HG03196 (cell line): Measurements from ENCODE around the gene CACNA2D3.

ENCODE experiments used
- ATAC-seq: cut with Tn5 transposase; IDR thresholded peaks from one replicate; pipeline ENCODE4 v1.9.1; 2021; ENCODE audit not compliant: unreplicated experiment

Gene CACNA2D3

DNA sequence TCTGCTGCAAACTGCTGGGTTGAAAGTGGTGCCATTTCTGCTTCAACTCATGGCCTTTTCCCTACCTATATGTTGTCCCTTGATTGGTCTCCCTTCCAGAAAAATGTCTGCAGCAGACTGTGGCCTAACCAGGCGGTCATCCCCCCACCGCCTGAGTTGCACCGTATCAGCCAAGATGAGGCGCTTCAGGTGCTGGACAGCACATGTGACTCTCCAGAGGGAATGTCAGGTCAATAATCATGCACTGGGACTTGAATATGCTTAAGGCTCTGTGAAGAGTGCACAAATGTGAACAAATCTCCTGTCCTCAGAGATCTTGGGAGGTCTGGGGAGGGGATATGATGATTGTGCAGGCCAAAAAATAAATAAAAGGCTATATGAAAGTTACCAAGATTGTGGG is 773.3 kb downstream of the CACNA2D3 start:
- ATAC-seq = no peak

DNA sequence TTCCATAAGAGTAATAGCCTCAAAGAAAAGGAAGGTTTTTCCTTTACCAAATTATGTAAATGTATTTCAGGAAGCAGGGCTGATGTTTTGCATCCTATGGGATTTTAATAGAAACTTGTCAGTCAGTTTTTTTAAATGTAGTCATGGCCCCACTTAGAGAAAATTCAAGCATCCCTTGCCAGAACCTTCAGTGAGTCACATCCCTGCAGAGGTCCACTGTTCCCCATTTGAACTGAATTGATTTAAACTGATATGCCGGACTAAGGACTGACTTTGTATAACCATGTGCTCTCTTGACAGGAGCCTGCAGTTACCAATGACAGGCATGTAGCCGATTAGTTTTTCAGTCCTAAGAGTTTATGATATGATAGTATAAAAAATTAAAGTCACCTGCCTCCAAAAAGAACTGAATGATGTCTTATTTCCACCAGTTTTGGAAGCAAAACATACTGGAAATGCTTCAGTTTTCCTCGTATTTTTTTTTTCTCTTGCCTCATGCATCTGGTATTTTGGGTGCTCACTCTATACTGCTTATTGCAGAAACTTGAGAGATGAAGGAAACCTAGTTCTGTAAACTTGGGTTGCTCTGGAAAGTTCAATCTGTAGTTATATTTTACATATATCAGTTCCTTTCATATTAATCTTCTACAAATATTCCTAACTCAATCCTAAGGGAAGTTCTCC is 774.8 kb downstream of the CACNA2D3 start:
- ATAC-seq = no peak

DNA sequence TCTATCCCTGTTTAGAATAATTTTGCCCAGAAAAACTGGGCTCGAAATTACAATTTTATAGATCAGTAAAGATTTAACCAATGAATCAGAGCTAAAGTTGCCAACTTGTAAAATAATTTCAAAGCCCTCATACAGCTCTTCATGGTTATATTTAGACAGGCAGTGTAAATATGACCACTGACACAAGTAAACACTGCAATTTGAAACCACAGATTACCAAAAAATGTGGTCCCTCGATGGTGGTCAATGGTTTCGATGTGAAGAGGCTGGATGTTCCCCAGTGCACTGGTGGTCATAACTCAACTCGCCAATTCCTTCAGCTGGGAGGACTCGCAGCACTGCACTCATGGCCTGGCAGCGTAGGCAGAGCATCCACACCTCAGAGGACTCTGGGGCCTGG is 776.9 kb downstream of the CACNA2D3 start:
- no peak for ATAC-seq

DNA sequence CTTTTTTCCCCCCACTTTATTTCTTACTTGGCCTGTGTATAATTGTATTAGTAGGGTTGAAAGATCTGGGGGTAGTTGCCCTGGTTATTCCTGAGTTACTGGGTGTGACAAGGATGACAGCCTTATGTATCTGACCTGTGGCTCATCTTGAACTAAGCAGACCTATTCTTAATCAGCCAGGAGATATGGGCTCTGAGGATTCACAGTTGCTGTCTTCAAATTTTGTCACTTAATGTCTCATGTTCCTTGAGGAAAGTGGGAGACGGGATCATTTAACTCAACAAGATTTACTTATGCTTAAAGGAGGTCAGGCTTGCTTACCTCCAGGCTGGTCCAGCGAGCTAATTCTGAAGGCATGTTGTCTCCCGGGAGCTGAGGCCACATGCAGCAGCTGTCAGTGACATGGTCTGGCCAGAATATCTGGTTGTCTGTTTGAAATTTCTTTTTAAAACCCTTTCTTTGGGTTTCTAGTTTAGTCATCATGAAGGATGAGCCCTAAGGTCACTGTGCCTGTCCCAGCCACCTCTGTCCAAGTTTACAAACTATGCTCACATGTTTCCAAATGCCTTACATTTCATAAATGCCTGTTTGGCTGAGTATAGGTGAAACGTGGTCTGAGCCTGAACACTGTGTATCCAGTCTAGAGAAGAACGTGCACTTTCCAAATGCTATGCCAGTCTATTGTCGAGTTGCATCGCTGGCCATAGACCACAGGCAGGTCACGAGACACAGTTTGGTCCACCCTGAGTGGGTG is 778.7 kb downstream of the CACNA2D3 start:
- ATAC-seq = no peak

DNA sequence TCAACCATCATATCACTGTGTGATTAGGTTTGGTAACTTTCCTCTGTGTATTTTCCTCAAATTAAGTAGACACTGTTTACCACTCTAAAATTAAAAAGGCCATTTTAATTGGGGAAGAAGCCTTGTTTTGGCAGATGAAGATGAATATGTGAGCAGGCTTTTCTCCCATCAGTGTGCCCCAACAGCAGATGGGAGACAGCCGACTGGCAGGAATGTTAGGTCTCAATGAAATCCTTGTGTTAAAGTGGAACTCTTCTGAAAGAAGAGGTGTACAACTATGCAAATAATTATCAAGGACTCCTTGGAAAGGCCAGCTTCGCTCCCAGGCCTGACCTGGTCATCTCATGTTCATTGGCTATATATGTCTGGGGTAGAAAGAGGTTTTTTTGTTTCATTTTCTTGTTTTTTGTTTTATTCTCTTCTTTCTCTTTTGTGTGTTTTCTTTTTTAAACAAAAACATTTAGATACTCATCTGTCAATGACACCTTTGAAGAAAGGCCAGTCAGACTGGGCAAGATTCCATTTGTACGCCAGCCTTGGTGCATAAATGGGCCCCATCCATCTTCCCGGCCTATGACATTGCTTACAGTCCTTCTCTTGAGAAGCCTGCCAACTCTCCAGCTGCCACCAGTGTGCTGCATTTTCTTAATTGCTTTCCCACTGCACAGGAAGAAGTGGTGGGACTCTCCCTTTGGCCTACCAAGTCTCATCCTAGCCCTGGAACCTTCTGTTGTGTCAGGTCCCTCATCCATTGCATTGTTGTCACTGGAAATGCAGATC is 779.7 kb downstream of the CACNA2D3 start:
- ATAC-seq = no peak

DNA sequence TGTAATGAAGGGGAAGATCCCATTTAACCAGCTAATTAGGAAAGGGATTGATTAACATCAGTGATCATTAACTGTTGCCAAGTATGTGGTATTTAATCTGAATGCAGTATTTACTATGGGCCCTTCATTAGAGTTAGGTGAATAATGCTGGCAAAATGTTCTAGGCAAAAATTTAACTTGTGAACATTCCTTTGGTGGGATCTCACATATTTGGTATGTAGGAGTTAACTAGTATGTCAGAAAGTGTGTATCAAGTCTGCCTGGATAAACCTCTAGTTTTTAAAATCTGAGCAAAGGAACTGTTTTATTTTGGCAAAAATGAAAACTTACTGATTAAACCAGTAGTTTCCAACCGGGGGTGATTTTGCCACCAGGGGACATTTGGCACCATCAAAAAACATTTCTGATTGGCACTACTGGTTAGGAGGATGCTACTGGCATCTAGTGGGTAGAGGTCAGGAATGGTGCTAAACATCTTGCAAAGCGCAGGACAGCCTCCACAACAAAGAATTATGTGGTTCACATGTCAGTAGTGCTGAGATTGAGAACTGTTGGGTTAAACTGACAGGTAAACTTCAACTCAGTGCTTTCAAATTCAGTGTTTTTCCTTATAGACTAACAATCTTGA is 783.0 kb downstream of the CACNA2D3 start:
- no peak for ATAC-seq

DNA sequence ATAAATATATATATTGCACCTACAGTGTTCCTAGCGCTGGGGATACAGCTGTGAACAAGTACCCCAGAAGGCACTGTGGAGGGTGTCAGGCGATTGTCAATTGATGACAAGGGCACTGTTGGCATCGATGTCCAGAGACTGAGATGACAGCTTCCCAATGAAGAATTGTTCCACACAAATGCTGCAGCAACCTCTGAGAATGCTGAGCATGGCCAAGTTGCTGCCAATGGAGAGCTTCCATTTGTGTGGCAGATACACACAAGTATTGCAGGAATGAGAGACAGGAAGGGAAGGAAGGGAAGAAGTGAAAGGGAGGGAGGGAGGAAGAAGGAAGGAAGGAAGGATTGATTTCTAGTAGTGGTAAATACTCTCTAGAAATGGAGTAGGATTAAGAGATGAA is 783.6 kb downstream of the CACNA2D3 start:
- ATAC-seq = no peak

DNA sequence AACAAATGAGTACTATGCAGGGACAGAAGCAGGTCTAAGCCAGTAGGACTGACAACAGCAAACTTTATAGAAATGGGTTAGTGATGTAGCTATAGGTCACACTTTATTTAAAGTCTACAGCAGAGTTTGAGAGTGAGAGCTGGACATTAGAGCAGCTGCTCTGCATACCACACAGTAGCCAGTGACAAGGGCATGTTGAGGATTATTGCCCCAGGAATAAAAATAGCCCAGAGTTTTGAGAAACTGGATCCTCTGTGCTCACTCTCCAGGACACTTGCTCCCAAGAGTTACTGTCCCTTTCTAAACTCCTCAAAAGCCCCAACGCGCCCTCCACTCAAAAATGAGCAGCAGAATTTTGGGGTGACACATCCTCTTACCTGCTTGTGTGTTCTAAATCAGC is 784.4 kb downstream of the CACNA2D3 start:
- no peak for ATAC-seq

DNA sequence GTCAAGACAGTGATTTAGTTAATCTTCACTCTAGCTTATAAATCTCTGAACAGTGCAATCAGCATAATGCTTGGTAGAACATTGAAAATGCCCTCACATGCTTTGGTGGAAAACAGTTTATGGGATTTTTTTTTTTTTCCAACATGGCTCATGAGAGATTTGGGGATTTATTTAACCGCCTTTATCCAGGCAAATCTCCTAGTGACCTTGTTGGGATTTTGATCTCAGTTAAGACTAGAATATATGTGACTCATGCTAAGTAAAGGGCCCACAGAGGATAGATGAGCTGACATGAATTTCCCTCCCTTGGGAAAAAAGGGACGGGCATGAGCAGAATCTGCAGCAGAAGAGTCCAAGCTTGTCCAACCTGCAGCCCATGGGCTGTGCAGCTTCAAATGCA is 786.8 kb downstream of the CACNA2D3 start:
- ATAC-seq = no peak

DNA sequence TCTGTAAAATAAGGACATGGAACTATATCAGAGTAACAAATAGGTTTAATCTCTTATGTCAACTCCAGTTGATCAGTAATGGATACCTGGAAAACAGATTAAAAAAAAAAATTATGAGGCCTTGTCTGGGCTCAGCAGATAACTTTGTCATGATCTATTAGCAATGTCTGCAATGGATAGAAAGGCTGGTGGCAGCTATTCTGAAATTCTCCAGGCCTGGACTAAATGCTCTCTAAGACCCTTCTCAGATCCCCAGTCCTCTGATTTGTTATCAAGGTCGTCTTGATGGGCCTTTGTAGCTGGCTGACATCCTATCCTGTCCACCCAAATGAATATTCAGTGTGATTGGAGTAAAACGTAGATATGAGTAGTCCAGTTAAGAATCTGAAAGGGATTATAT is 791.8 kb downstream of the CACNA2D3 start:
- no peak for ATAC-seq

DNA sequence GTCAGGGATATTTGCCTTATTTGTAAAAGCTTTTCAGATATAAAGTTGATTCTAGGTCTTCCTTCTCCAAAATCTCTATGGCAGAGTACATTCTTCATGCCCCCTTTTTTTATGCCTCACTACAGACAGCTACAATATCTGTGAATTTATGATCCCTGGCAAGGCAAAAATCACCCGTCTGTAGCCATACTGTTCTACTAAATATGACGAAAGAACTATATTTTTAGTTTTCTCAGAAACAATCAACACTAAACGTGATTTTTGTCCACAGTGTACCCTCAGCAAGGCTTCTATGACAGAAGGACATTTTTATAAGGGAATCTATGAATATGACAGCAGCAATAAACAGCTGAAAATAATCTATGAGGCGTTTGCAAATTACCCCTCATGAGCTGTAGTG is 792.8 kb downstream of the CACNA2D3 start:
- ATAC-seq = no peak

DNA sequence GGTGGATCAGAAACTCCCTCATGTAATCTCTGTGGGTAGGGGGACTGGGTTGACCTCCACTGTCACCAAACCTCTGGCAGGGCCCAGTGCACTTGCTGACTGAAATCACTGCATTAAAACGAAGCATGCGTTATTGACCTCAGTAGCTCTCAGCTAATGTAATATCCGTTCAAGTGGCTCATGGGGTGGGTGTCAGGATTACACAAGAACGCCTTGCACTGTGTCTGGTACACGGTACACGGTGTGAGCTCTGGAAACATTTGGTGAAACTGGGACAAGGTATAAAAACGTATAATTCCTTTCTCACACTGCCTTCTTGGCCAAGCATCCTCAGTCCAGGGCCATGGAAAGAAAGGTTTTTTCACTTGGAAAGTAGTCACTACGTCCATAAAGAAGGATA is 793.6 kb downstream of the CACNA2D3 start:
- no peak for ATAC-seq

DNA sequence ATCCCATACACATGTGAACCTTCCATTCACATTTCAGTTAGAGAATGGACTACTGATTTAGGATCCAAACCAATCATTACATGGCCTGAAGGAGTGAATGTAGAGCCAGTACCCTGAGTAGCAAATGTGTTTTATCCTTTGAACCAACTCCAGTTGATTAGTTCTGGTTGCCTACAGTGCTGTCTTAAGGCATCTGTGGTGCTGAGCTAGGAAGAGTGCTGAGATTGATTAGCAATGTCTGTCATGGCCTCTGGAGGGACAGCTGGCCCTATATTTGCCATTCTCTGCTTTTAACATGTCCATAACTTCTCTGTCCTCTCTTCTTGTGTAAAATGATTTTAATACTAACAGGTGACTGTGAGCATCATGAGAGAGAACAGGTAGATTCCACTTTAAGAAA is 794.4 kb downstream of the CACNA2D3 start:
- no peak for ATAC-seq

DNA sequence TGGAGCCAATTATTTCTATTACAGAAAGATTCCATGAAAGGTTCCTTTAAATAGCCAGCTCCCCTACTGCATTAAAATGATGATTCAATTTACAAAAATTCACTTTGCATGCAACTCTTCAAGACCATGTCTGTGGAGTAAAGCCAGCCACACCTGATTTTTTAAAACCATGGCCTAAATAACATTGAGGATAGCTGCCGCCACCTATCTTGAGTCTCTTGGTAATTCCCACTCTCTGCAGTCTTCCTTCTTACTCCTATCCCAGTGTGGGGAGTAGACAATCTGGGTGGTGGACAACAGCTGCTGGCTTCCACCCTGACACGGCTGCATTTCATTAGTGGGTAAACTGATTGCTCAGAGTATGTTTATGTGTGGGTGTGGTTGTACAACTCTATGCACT is 794.8 kb downstream of the CACNA2D3 start:
- ATAC-seq = no peak

DNA sequence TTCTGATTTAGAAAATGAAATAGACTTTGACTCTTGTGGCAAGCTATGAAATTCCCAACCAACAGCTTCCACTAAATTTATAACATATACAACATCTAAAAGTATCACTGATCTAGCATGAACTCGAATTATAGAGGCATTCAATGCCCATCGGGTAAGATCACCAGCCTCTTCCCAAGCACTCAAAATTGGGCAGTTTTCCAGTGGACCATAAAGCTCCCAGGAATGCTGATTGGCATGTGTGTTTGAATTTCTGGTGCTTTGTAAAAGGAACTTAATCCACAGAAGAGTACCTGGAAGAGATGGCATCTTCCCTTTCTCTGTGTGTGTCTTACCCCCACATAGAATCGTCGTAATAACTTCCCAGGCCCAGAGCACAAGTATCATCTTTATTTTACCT is 795.5 kb downstream of the CACNA2D3 start:
- ATAC-seq = no peak

DNA sequence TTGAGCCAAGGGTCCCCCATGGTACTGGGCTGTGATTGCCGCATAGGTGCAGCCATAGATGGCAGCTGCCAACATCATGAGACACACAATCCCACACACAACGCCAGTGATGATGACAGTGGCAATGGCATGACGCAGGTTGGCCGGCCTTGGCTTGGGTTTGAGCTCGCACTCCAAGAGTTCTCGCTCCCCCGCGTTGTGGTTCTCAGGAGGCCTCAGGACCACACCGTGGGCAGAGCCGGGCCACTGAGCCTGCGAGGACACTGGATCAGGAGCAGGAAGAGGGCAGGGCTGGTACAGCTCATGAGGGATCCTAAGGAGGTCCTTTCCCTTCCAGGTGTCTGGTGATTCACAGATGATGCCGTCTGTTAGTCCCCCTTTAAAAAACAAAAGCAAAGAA is 796.2 kb downstream of the CACNA2D3 start:
- no peak for ATAC-seq

DNA sequence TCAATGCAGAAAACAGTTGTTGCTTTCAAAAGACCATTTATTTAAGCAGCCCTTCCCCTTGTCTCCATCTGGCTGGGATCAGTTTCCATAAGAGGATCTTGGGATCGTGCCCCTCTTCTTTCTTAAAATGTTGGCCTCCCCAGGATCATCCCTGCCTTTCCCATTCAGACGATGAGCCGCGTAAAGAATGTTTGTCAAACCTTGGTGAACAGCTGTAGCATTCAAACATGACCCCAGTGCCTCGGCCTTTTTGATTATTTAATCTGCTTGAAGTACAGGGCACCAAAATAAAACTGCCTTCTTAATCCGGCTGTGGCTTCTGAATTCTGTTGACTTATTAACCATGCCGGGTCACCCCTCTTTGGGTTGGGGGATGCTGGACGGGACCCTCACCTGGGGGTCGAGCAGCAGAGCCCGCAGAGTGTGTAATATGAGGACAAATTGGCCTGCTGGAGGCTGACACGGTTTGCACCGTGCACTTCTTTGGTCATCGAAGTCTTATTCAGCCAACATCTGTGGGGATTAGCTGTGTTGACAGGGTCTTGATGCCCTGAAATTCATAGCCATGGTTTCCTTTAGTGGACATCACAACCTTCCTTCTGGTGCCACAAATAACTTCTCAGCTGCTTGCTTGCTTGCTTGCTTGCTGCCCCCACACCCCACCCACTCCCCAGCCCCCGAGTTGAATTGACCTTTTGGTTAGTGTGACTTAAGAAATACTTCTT is 805.9 kb downstream of the CACNA2D3 start, which contains the start of gene LRTM1:
TSS of gene LRTM1 (minus strand) at position 14 of the 725 bp plus-strand sequence. CDS start 148 bp downstream, outside the sequence.
- no peak for ATAC-seq

DNA sequence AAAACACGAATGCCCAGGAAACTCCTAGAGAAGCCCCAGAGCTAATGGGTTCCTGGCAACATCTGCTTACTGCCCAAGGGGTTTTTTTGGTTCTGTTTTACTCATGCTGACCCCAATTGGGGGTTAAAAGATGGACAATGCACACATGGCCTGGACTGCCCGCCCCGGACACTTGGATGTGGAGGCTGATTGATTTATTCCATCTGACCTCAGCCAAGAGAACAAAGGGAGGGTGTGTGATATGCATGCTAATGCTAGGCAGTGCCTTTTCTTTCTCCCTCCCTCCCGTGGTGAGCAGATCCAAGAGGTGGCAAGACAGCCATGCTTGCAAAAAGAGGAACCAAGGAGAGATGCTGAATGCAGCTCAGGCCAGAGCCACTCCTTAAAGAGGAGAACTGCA is 808.8 kb downstream of the CACNA2D3 start:
- no peak for ATAC-seq

DNA sequence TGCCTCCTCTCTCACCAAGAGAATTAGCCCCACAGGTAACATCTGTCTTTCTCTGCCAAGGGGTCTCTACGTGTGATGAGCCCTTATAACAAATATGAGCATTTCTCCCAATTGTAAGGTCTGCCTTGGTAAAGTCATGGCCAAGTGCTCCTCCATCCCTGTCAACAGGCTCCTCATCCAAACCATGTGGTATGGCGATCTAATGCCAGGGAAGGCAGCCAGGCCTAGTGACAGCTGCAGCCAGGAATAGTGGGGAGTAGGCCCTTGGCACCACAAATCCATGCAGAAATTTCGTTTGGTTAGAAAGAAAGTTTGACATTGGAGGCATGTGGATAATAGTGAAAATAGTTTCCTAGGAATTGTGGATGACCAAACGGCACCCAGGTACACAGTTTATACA is 810.3 kb downstream of the CACNA2D3 start:
- no peak for ATAC-seq

DNA sequence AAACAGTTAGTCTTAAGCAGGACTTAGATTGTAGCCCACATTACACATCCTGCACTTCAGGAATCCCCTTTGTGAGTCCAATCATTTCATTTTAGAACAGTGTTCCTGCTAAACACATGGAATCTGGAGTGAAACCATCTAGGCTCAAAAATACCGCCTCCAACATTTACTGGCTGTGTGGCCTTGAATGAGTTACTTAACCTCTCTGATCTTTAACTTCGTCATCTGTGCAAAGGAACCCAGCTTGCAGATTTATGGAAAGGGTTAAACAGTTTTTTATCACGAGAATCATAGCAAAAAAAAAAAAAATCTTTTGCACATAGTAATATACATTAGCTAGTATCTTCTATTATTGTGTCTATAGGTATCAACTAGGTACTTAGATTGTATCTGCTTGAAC is 813.5 kb downstream of the CACNA2D3 start:
- no peak for ATAC-seq

DNA sequence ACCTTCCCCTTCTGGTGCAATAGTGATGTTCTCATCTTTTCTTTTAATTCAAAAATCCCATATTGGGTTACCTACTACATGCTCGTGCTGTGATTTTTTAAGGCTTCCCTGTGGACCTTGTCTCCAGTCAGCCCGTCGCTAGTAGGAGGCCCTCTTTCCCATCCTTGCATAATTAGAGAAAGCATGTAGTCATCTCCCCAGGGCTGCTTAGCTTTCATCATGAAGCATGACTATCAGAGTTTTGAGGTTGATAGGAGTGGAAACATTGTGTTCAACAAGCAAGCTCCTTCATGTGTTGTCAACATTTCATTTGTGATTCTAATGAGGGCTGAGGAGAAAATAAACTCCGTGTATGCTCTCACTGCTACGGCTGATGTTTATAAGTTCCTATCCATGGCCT is 814.2 kb downstream of the CACNA2D3 start:
- ATAC-seq = no peak
